Mesendoderm (in vitro differentiated cells): ENCODE data around the gene TRPM7.
A peak's percentile ranks its signal among the peaks of the same experiment; 100 is the strongest.

Experiments used
- DNase-seq: peaks from one replicate; pipeline ENCODE4 v3.0.0; 2013
- H2AK5ac ChIP-seq: 2 replicates; pipeline ENCODE4 v1.6.1; 2013; ENCODE audit warnings: low read length, inconsistent platforms
- H2BK120ac ChIP-seq: 2 replicates; pipeline ENCODE4 v1.6.1; 2013; ENCODE audit warnings: low read depth, mild to moderate bottlenecking, low read length, moderate library complexity, mixed read lengths
- H2BK15ac ChIP-seq: replicated peaks from 2 replicates; pipeline ENCODE4 v1.6.1; 2013; ENCODE audit warnings: low read depth, mild to moderate bottlenecking, moderate library complexity
- H2BK5ac ChIP-seq: 2 replicates; pipeline ENCODE4 v1.6.1; 2013; ENCODE audit warnings: low read length, inconsistent platforms
- H3K18ac ChIP-seq: 2 replicates; pipeline ENCODE4 v1.6.1; 2013; ENCODE audit warnings: mild to moderate bottlenecking, low read length, mixed read lengths
- H3K23ac ChIP-seq: one replicate; pipeline ENCODE4 v1.6.1; 2013; ENCODE audit warnings: low read length
- H3K27ac ChIP-seq: 2 replicates; pipeline ENCODE4 v1.5.1; 2013; ENCODE audit warnings: low read depth, mild to moderate bottlenecking, inconsistent platforms, low read length, moderate library complexity
- H3K27me3 ChIP-seq: 2 replicates; pipeline ENCODE4 v1.6.1; 2013; ENCODE audit warnings: low read length, control low read depth, mild to moderate bottlenecking, inconsistent platforms; ENCODE audit not compliant: insufficient read depth, poor library complexity
- H3K36me3 ChIP-seq: 2 replicates; pipeline ENCODE4 v1.6.1; 2013; ENCODE audit warnings: low read length, inconsistent platforms; ENCODE audit not compliant: control insufficient read depth, insufficient read depth
- H3K4ac ChIP-seq: one replicate; pipeline ENCODE4 v1.6.1; 2013; ENCODE audit warnings: low read depth, mild to moderate bottlenecking, low read length, moderate library complexity
- H3K4me1 ChIP-seq: 2 replicates; pipeline ENCODE4 v1.6.1; 2013; ENCODE audit warnings: low read depth, low read length, inconsistent platforms; ENCODE audit not compliant: control insufficient read depth
- H3K4me2 ChIP-seq: 2 replicates; pipeline ENCODE4 v1.6.1; 2013; ENCODE audit warnings: low read length
- H3K4me3 ChIP-seq: 2 replicates; pipeline ENCODE4 v1.5.1; 2013; ENCODE audit warnings: mild to moderate bottlenecking, low read length
- H3K56ac ChIP-seq: one replicate; pipeline ENCODE4 v1.6.1; 2013; ENCODE audit warnings: low read length
- H3K79me1 ChIP-seq: 2 replicates; pipeline ENCODE4 v1.6.1; 2013; ENCODE audit warnings: low read length, inconsistent platforms
- H3K79me2 ChIP-seq: 2 replicates; pipeline ENCODE4 v1.6.1; 2013; ENCODE audit warnings: mild to moderate bottlenecking, low read length; ENCODE audit not compliant: control insufficient read depth, insufficient read depth
- H3K9ac ChIP-seq: 2 replicates; pipeline ENCODE4 v1.6.1; 2013; ENCODE audit warnings: low read length, inconsistent platforms
- H4K5ac ChIP-seq: one replicate; pipeline ENCODE4 v1.6.1; 2013; ENCODE audit warnings: low read length
- H4K8ac ChIP-seq: one replicate; pipeline ENCODE4 v1.6.1; 2013; ENCODE audit warnings: low read depth, mild to moderate bottlenecking, control low read depth, low read length, moderate library complexity
- WGBS: extraction: QIAGEN DNeasy Blood & Tissue Kit; methylation state at CpG from one replicate; pipeline ENCODE4 v1.1.7; 2013; ENCODE audit warnings: low lambda C conversion rate, missing lambda C conversion rate; ENCODE audit not compliant: insufficient coverage; ENCODE audit errors: extremely low coverage; 5-methylcytosine and 5-hydroxymethylcytosine counted together

TRPM7 gene

DNA sequence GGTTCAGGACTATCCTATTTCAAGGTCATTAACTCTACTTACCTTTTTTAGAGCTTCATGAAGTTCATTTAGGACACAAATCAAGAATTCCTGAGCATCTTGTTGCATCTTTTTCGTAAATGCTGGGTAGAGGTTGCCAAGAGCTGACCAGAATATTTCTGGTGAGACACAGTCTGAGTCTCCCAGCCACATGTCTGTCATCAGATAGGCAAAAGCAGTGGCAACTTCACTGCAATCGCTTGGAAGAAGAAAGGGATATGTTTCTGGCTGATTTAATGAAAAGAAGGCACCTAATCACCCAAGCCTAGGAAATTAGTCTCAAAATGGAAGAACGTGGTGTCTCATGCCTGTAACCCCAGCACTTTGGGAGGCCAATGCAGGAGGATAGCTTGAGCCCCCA lies 143.0 kb downstream of the TRPM7 start:
- DNase-seq: no peak
- Histone ChIP-seq H3K4me2 (no peak overlapping the region), H3K4me3 (no peak overlapping the region), H3K4ac (no peak overlapping the region), H3K18ac (no peak overlapping the region), H3K23ac (no peak overlapping the region), H3K4me1 (peaks cover 2% of the 10 kb centered on the region), H4K5ac (no peak overlapping the region), H3K27me3 (no peaks in the 10 kb centered on the region), H3K27ac (no peak overlapping the region), H4K8ac (no peak overlapping the region), H2AK5ac (no peak overlapping the region), H3K79me2 (no peaks in the 10 kb centered on the region), H3K9ac (no peak overlapping the region), H2BK5ac (no peak overlapping the region), H3K79me1 (no peaks in the 10 kb centered on the region), H3K36me3 (no peaks in the 10 kb centered on the region), H2BK120ac (no peak overlapping the region), H2BK15ac (no peak overlapping the region), H3K56ac (no peak overlapping the region)
- no CpG with 5 or more reads among the region's 3 CpGs for WGBS

DNA sequence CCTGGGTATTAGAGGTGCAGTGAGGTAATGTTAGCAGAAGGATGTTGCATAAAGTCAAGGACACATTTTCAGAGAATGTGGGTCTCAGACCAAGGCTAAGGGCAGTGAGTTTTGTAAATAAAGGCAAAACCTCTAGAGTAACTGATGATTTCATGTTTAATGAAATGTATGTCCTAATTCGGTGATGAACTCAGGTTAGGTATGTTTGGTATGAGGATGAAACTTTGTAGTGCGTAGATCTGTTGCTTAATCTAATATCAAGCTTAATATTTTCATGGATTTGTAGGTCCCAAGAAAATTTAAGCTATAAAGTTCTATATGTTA lies 143.7 kb downstream of the TRPM7 start:
- Histone ChIP-seq H3K18ac (no peak overlapping the region), H2BK120ac (no peak overlapping the region), H3K4ac (no peak overlapping the region), H4K8ac (no peak overlapping the region), H3K4me2 (no peak overlapping the region), H3K23ac (no peak overlapping the region), H2BK15ac (no peak overlapping the region), H4K5ac (no peak overlapping the region), H3K56ac (no peak overlapping the region), H3K27ac (no peak overlapping the region), H3K9ac (no peak overlapping the region), H3K36me3 (no peaks in the 10 kb centered on the region), H3K27me3 (no peaks in the 10 kb centered on the region), H2BK5ac (no peak overlapping the region), H3K79me2 (no peaks in the 10 kb centered on the region), H3K4me1 (peaks cover 2% of the 10 kb centered on the region), H3K79me1 (no peaks in the 10 kb centered on the region), H2AK5ac (no peak overlapping the region), H3K4me3 (no peak overlapping the region)
- no peak for DNase-seq
- WGBS: no CpG with 5 or more reads among the region's 2 CpGs

DNA sequence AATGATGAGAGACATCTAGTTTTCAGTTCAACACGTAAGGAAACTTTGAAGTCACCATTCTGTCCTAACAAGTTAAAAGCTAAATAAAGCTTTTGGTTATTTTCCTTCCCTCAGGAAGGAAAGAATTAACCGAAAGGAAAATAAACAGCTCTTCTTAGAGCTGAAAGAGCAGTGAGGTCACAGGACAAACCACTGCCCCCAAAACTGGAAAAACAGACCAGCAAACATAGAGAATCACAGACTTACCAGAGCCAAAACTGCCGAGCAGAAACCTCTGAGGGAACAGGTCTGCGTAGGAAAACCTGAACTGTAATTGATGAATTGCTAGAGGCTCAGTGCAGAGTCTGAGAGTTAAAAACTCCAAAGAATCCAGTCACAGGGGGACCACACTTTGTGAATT lies 154.8 kb downstream of the TRPM7 start:
- no CpG with 5 or more reads among the region's 4 CpGs for WGBS
- Histone ChIP-seq H3K36me3 (no peaks in the 10 kb centered on the region), H3K27ac (no peak overlapping the region)

DNA sequence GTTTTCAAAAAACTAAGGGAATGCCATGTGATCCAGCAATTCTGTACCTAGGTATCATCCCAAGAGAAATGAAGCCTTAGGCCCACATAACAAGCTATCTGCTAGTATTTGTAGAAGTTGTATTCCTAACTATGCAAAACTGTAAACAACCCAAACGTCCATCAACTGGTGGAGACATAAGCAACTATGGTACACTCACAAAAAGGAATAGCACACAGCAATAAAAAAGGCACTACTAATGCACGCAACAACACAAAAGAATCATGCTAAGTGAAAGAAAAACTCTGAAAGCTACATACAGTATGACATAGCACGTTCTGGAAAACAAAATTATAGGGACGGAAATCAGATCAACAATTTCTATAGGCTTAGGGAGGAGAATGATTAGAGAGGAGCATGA lies 155.4 kb downstream of the TRPM7 start:
- Histone ChIP-seq H4K5ac (no peak overlapping the region), H2BK5ac (no peak overlapping the region), H3K56ac (no peak overlapping the region), H3K79me1 (no peaks in the 10 kb centered on the region), H3K4me1 (no peaks in the 10 kb centered on the region), H3K27me3 (no peaks in the 10 kb centered on the region), H3K36me3 (no peaks in the 10 kb centered on the region), H2AK5ac (no peak overlapping the region), H4K8ac (no peak overlapping the region), H3K4me3 (no peak overlapping the region), H3K9ac (no peak overlapping the region), H3K4me2 (no peak overlapping the region), H3K18ac (no peak overlapping the region), H3K23ac (no peak overlapping the region), H2BK120ac (no peak overlapping the region), H3K79me2 (no peaks in the 10 kb centered on the region), H3K4ac (no peak overlapping the region), H2BK15ac (no peak overlapping the region), H3K27ac (no peak overlapping the region)
- WGBS: no CpG with 5 or more reads among the region's 4 CpGs
- no peak for DNase-seq

More for the DNA sequence above, 154.8 kb downstream of the TRPM7 start:
- no peaks in the 10 kb centered on the region for H3K79me1 ChIP-seq
- H4K5ac ChIP-seq: no peak overlapping the region
- no peaks in the 10 kb centered on the region for H3K79me2 ChIP-seq
- H2BK15ac ChIP-seq: no peak overlapping the region
- no peak overlapping the region for H3K9ac ChIP-seq
- no peak overlapping the region for H3K4ac ChIP-seq
- H3K4me2 ChIP-seq: no peak overlapping the region
- H3K4me3 ChIP-seq: no peak overlapping the region
- H2BK5ac ChIP-seq: no peak overlapping the region
- no peak overlapping the region for H4K8ac ChIP-seq
- no peaks in the 10 kb centered on the region for H3K27me3 ChIP-seq
- no peak overlapping the region for H2BK120ac ChIP-seq
- no peak overlapping the region for H3K56ac ChIP-seq
- no peak overlapping the region for H2AK5ac ChIP-seq
- no peak for DNase-seq
- no peak overlapping the region for H3K23ac ChIP-seq
- H3K4me1 ChIP-seq: no peaks in the 10 kb centered on the region
- H3K18ac ChIP-seq: peak overlapping the region; percentile 14

DNA sequence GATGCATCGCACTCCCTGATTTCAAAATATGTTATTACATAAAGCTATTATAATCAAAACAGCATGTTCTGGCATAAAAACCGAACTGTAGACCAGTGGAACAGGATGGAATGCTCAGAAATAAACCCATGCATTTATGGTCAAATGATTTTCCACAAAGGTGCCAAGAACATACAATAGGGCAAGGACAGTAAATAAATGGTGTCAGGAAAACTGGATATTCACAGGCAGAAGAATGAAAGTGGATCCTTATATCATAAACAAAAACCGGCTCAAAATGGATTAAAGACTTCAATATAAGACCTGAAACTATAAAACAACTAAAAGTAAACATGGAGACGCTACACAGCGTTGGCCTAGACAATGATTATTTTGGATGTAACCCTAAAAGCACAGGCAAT lies 162.7 kb downstream of the TRPM7 start:
- DNase-seq: no peak
- Histone ChIP-seq H3K9ac (no peak overlapping the region), H3K27ac (no peak overlapping the region), H2BK120ac (no peak overlapping the region), H2BK15ac (no peak overlapping the region), H3K27me3 (no peaks in the 10 kb centered on the region), H3K4me3 (no peak overlapping the region), H3K4me1 (no peaks in the 10 kb centered on the region), H3K56ac (no peak overlapping the region), H2AK5ac (no peak overlapping the region), H4K8ac (no peak overlapping the region), H3K4ac (no peak overlapping the region), H4K5ac (no peak overlapping the region), H3K23ac (no peak overlapping the region), H3K79me2 (no peaks in the 10 kb centered on the region), H3K4me2 (no peak overlapping the region), H3K79me1 (no peaks in the 10 kb centered on the region), H2BK5ac (no peak overlapping the region), H3K36me3 (no peaks in the 10 kb centered on the region), H3K18ac (no peak overlapping the region)
- no CpG with 5 or more reads among the region's 5 CpGs for WGBS

DNA sequence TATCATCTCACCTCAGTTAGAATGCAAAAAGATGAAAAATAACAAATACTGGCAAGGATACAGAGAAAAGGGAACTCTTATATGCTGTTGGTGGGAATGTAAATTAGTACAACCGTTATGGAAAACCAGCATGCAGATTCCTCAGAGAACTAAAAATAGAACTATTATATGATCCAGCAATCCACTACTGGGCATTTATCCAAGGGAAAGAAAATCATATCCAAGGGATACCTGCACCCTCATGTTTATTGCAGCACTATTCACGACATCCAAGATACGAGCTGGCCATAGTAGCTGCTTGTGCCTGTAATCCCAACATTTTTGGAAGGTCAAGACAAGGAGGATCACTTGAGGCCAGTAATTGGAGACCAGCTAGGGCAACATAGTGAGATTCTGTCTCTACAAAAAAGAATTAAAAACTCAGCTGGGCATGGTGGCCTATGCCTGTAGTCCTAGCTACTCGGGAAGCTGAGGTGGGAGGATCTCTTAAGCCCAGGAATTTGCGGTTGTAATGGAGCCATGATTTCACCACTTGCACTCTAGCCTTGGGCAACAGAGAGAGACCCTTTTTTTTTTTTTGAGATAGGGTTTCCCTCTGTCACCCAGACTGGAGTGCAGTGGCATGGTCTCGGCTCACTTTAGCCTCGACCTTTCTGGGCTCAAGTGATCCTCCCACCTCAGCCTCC lies 166.7 kb downstream of the TRPM7 start:
- Histone ChIP-seq H3K4me2 (no peak overlapping the region), H3K27ac (no peak overlapping the region), H4K5ac (no peak overlapping the region), H3K9ac (no peak overlapping the region), H4K8ac (no peak overlapping the region), H2BK15ac (no peak overlapping the region), H2BK120ac (no peak overlapping the region), H3K56ac (no peak overlapping the region), H3K4ac (no peak overlapping the region), H3K4me1 (no peaks in the 10 kb centered on the region), H3K23ac (no peak overlapping the region), H3K79me2 (no peaks in the 10 kb centered on the region), H3K27me3 (no peaks in the 10 kb centered on the region), H2AK5ac (no peak overlapping the region), H3K36me3 (no peaks in the 10 kb centered on the region), H3K18ac (no peak overlapping the region), H3K79me1 (no peaks in the 10 kb centered on the region), H3K4me3 (no peak overlapping the region), H2BK5ac (no peak overlapping the region)
- no CpG with 5 or more reads among the region's 7 CpGs for WGBS
- no peak for DNase-seq
